ENCODE results near the gene RBP3. TPM values are rescaled to one million over a fixed set of nuclear protein-coding genes. Genes with fewer than 3 reads are reported as not detected.
A peak's percentile ranks its signal among the peaks of the same experiment; 100 is the strongest.

The RBP3 gene
- total RNA-seq, 5 donors from 2014 or later (not counting 1 experiment from before 2014, with no cell fraction given): not detected

GRCh38 chr10:47310090-47310505, 38.1 kb upstream of the RBP3 start:
- ChIA-PET CTCF (interaction anchor here in 1 of 2 donors (3.2 kb wide), 1 partner anchor 285 kb away, joined by 28 read pairs; no protein-coding TSS in a partner anchor), POLR2A (no interaction called here)
- H3K9me3 Mint-ChIP-seq: no peaks in the 10 kb centered on the region

GRCh38 chr10:47311193-47311931, 36.8 kb upstream of the RBP3 start:
- Mint-ChIP-seq H3K27me3 (no peaks in the 10 kb centered on the region), H3K36me3 (no peaks in the 10 kb centered on the region), H3K27ac (peak overlapping the region; percentile 86 to 91), H3K4me1 (peaks cover 38 to 45% (median 43%) of the 10 kb centered on the region in 3 donors), H3K4me3 (peak overlapping the region; percentile 22 to 68 (median 31)), H3K9me3 (no peaks in the 10 kb centered on the region)
- DNase-seq (peak; percentile 29 to 76 (median 56)), ATAC-seq (replicated peaks in 1 of 4) (peak; percentile 85 to 89 (median 88))
- CTCF ChIA-PET: interaction anchor here (0.5 to 4.2 kb wide), 22 partner anchors 10 to 431 kb away, joined by 3 to 52 read pairs (median 4); no protein-coding TSS in a partner anchor
- Histone ChIP-seq H3K27me3 (replicated peaks in 1 of 2; ENCODE audit: control insufficient read depth in 2 of 2, extremely low read depth in 1 of 2, insufficient read depth in 2 of 2, low read length in 1 of 2) (no peaks in the 10 kb centered on the region), H3K36me3 (ENCODE audit: control insufficient read depth in 2 of 2, extremely low read depth in 1 of 2, insufficient read depth in 1 of 2, low read length in 1 of 2) (no peaks in the 10 kb centered on the region), H3K9me3 (no peaks in the 10 kb centered on the region), H3K4me3 (ENCODE audit: control insufficient read depth in 1 of 2, extremely low read depth in 1 of 2, low read length in 1 of 2) (peak overlapping the region in 1 of 2 donors; percentile 11), H3K27ac (ENCODE audit: low read length) (peak overlapping the region; percentile 40), H3K4me1 (ENCODE audit: control insufficient read depth in 1 of 2, extremely low read depth in 1 of 2, insufficient read depth in 2 of 2, low read length in 2 of 2) (peaks cover 6 to 42% of the 10 kb centered on the region in 2 experiments)
- POLR2A ChIA-PET: interaction anchor here in 1 of 2 donors (0.8 kb wide), 1 partner anchor 263 kb away, joined by 4 read pairs; no protein-coding TSS in a partner anchor
- 24% methylated on average over 5 of the region's 10 CpGs for WGBS (ENCODE audit: insufficient coverage)

More at GRCh38 chr10:47310090-47310505, 38.1 kb upstream of the RBP3 start:
- Mint-ChIP-seq H3K4me1 (peaks cover 40 to 53% (median 47%) of the 10 kb centered on the region in 3 donors), H3K4me3 (no peak overlapping the region), H3K27ac (no peak overlapping the region), H3K27me3 (no peaks in the 10 kb centered on the region), H3K36me3 (no peaks in the 10 kb centered on the region)
- no peaks in the 10 kb centered on the region for H3K9me3 ChIP-seq
- H3K4me3 ChIP-seq (ENCODE audit: control insufficient read depth in 1 of 2, extremely low read depth in 1 of 2, low read length in 1 of 2): no peak overlapping the region
- ATAC-seq (replicated peaks in 1 of 4) (no peak), DNase-seq (no peak)
- no peaks in the 10 kb centered on the region for H3K27me3 ChIP-seq (replicated peaks in 1 of 2; ENCODE audit: control insufficient read depth in 2 of 2, extremely low read depth in 1 of 2, insufficient read depth in 2 of 2, low read length in 1 of 2)
- H3K4me1 ChIP-seq (ENCODE audit: control insufficient read depth in 1 of 2, extremely low read depth in 1 of 2, insufficient read depth in 2 of 2, low read length in 2 of 2): peaks cover 6 to 42% of the 10 kb centered on the region in 2 experiments
- 97% methylated on average over 28 of the region's 37 CpGs for whole genome bisulfite sequencing (ENCODE audit: insufficient coverage)
- no peaks in the 10 kb centered on the region for H3K36me3 ChIP-seq (ENCODE audit: control insufficient read depth in 2 of 2, extremely low read depth in 1 of 2, insufficient read depth in 1 of 2, low read length in 1 of 2)
- no peak overlapping the region for H3K27ac ChIP-seq (ENCODE audit: low read length)

GRCh38 chr10:47311932-47312662, 36.1 kb upstream of the RBP3 start:
- peak overlapping the region in 1 of 2 donors; percentile 11 for H3K4me3 ChIP-seq (ENCODE audit: control insufficient read depth in 1 of 2, extremely low read depth in 1 of 2, low read length in 1 of 2)
- ATAC-seq (replicated peaks in 1 of 4): peak; percentile 74 to 83 (median 79)

GRCh38 chr10:47312663-47312995, 35.5 kb upstream of the RBP3 start:
- Histone ChIP-seq H3K4me1 (ENCODE audit: control insufficient read depth in 1 of 2, extremely low read depth in 1 of 2, insufficient read depth in 2 of 2, low read length in 2 of 2) (peaks cover 6 to 35% of the 10 kb centered on the region in 2 experiments), H3K27ac (ENCODE audit: low read length) (no peak overlapping the region), H3K36me3 (ENCODE audit: control insufficient read depth in 2 of 2, extremely low read depth in 1 of 2, insufficient read depth in 1 of 2, low read length in 1 of 2) (no peaks in the 10 kb centered on the region), H3K27me3 (replicated peaks in 1 of 2; ENCODE audit: control insufficient read depth in 2 of 2, extremely low read depth in 1 of 2, insufficient read depth in 2 of 2, low read length in 1 of 2) (no peaks in the 10 kb centered on the region), H3K9me3 (no peaks in the 10 kb centered on the region), H3K4me3 (ENCODE audit: control insufficient read depth in 1 of 2, extremely low read depth in 1 of 2, low read length in 1 of 2) (no peak overlapping the region)
- Mint-ChIP-seq H3K4me3 (no peak overlapping the region), H3K27ac (peak overlapping the region in 1 of 2 donors; percentile 49), H3K9me3 (no peaks in the 10 kb centered on the region), H3K36me3 (no peaks in the 10 kb centered on the region), H3K27me3 (no peaks in the 10 kb centered on the region), H3K4me1 (peaks cover 27 to 35% (median 31%) of the 10 kb centered on the region in 3 donors)
- CTCF ChIA-PET: interaction anchor here (0.5 to 4.2 kb wide), 10 partner anchors 28 to 319 kb away, joined by 4 to 52 read pairs (median 10); no protein-coding TSS in a partner anchor
- no peak for DNase-seq
- no peak for ATAC-seq (replicated peaks in 1 of 4)
- POLR2A ChIA-PET: no interaction called here
- WGBS (ENCODE audit: insufficient coverage): 81% methylated on average over 6 of the region's 7 CpGs

More at GRCh38 chr10:47311932-47312662, 36.1 kb upstream of the RBP3 start:
- Histone ChIP-seq H3K36me3 (ENCODE audit: control insufficient read depth in 2 of 2, extremely low read depth in 1 of 2, insufficient read depth in 1 of 2, low read length in 1 of 2) (no peaks in the 10 kb centered on the region), H3K4me1 (ENCODE audit: control insufficient read depth in 1 of 2, extremely low read depth in 1 of 2, insufficient read depth in 2 of 2, low read length in 2 of 2) (peaks cover 6 to 39% of the 10 kb centered on the region in 2 experiments), H3K9me3 (no peaks in the 10 kb centered on the region), H3K27ac (ENCODE audit: low read length) (peak overlapping the region; percentile 40), H3K27me3 (replicated peaks in 1 of 2; ENCODE audit: control insufficient read depth in 2 of 2, extremely low read depth in 1 of 2, insufficient read depth in 2 of 2, low read length in 1 of 2) (no peaks in the 10 kb centered on the region)
- H3K9me3 Mint-ChIP-seq: no peaks in the 10 kb centered on the region
- no peaks in the 10 kb centered on the region for H3K36me3 Mint-ChIP-seq
- H3K4me1 Mint-ChIP-seq: peaks cover 32 to 39% (median 36%) of the 10 kb centered on the region in 3 donors
- peak overlapping the region; percentile 13 to 68 (median 22) for H3K4me3 Mint-ChIP-seq
- no peaks in the 10 kb centered on the region for H3K27me3 Mint-ChIP-seq
- DNase-seq: peak; percentile 62 to 88 (median 76)
- POLR2A ChIA-PET: interaction anchor here in 1 of 2 donors (0.8 kb wide), 1 partner anchor 264 kb away, joined by 4 read pairs; no protein-coding TSS in a partner anchor
- H3K27ac Mint-ChIP-seq: peak overlapping the region; percentile 86 to 91
- CTCF ChIA-PET: interaction anchor here (0.5 to 4.2 kb wide), 20 partner anchors 11 to 431 kb away, joined by 3 to 52 read pairs (median 4); no protein-coding TSS in a partner anchor
- WGBS (ENCODE audit: insufficient coverage): 4% methylated on average over 14 of the region's 20 CpGs

- Mint-ChIP-seq H3K4me1 (peaks cover 20 to 22% (median 22%) of the 10 kb centered on the region in 3 donors), H3K27me3 (no peaks in the 10 kb centered on the region), H3K9me3 (no peaks in the 10 kb centered on the region), H3K36me3 (no peaks in the 10 kb centered on the region), H3K27ac (no peak overlapping the region), H3K4me3 (no peak overlapping the region)
- Histone ChIP-seq H3K36me3 (ENCODE audit: control insufficient read depth in 2 of 2, extremely low read depth in 1 of 2, insufficient read depth in 1 of 2, low read length in 1 of 2) (no peaks in the 10 kb centered on the region), H3K27ac (ENCODE audit: low read length) (no peak overlapping the region), H3K4me3 (ENCODE audit: control insufficient read depth in 1 of 2, extremely low read depth in 1 of 2, low read length in 1 of 2) (no peak overlapping the region), H3K9me3 (no peaks in the 10 kb centered on the region), H3K27me3 (replicated peaks in 1 of 2; ENCODE audit: control insufficient read depth in 2 of 2, extremely low read depth in 1 of 2, insufficient read depth in 2 of 2, low read length in 1 of 2) (no peaks in the 10 kb centered on the region), H3K4me1 (ENCODE audit: control insufficient read depth in 1 of 2, extremely low read depth in 1 of 2, insufficient read depth in 2 of 2, low read length in 2 of 2) (peaks cover 6 to 30% of the 10 kb centered on the region in 2 experiments)
- ChIA-PET POLR2A (no interaction called here), CTCF (interaction anchor here (1.9 to 4.2 kb wide), 3 partner anchors 266 to 290 kb away, joined by 13 to 52 read pairs (median 31); no protein-coding TSS in a partner anchor)
- ATAC-seq (replicated peaks in 1 of 4) (no peak), DNase-seq (no peak)
- 76% methylated on average over 5 of the region's 9 CpGs for WGBS (ENCODE audit: insufficient coverage)
Observed at GRCh38 chr10:47314416-47314970, 33.7 kb upstream of the RBP3 start.

- DNase-seq (no peak), ATAC-seq (replicated peaks in 1 of 4) (no peak)
- no peak overlapping the region for H3K27ac ChIP-seq (ENCODE audit: low read length)
- no peaks in the 10 kb centered on the region for H3K27me3 ChIP-seq (replicated peaks in 1 of 2; ENCODE audit: control insufficient read depth in 2 of 2, extremely low read depth in 1 of 2, insufficient read depth in 2 of 2, low read length in 1 of 2)
- Mint-ChIP-seq H3K4me3 (no peak overlapping the region), H3K9me3 (no peaks in the 10 kb centered on the region), H3K36me3 (no peaks in the 10 kb centered on the region), H3K4me1 (peaks cover 18 to 20% (median 19%) of the 10 kb centered on the region in 3 donors), H3K27ac (no peak overlapping the region), H3K27me3 (no peaks in the 10 kb centered on the region)
- H3K36me3 ChIP-seq (ENCODE audit: control insufficient read depth in 2 of 2, extremely low read depth in 1 of 2, insufficient read depth in 1 of 2, low read length in 1 of 2): no peaks in the 10 kb centered on the region
- WGBS (ENCODE audit: insufficient coverage): 85% methylated on average over 2 of the region's 2 CpGs
- ChIA-PET CTCF (interaction anchor here in 1 of 2 donors (4.2 kb wide), 1 partner anchor 290 kb away, joined by 31 read pairs; no protein-coding TSS in a partner anchor), POLR2A (no interaction called here)
- H3K4me1 ChIP-seq (ENCODE audit: control insufficient read depth in 1 of 2, extremely low read depth in 1 of 2, insufficient read depth in 2 of 2, low read length in 2 of 2): peaks cover 6 to 21% of the 10 kb centered on the region in 2 experiments
- H3K9me3 ChIP-seq: no peaks in the 10 kb centered on the region
- no peak overlapping the region for H3K4me3 ChIP-seq (ENCODE audit: control insufficient read depth in 1 of 2, extremely low read depth in 1 of 2, low read length in 1 of 2)
Observed at GRCh38 chr10:47315421-47315820, 32.7 kb upstream of the RBP3 start.
